Measurements from ENCODE around the gene ASPHD1. TPM values are rescaled to one million over a fixed set of nuclear protein-coding genes. Genes with fewer than 3 reads are reported as not detected.

The ASPHD1 gene
- polyA plus RNA-seq, 1 of the 3 experiments (the other 2 are of a cell fraction) = 35.1 TPM

GRCh38 chr16:29950806-29951461 is 50.6 kb downstream of the ASPHD1 start:
- WGBS (ENCODE audit: low lambda C conversion rate) = 55% methylated on average over 4 of the region's 4 CpGs
- no peak overlapping the region for H3K4me3 ChIP-seq (ENCODE audit: low read depth in 2 of 2, low read length in 1 of 2)
- POLR2A ChIA-PET = no interaction called here
- H3K79me2 ChIP-seq (ENCODE audit: insufficient read depth) = no peaks in the 10 kb centered on the region
- no peaks in the 10 kb centered on the region for H3K9me3 ChIP-seq
- H3K27me3 ChIP-seq (ENCODE audit: insufficient read depth) = no peaks in the 10 kb centered on the region
- TF ChIP-seq CTCF (IDR thresholded peaks at IDR 0.05) (no peak), TEAD4 (IDR thresholded peaks at IDR 0.05; ENCODE audit: borderline replicate concordance, insufficient read depth) (no peak), JUND (IDR thresholded peaks at IDR 0.05) (no peak), REST (IDR thresholded peaks at IDR 0.05; ENCODE audit: low read depth, low read length) (no peak), SMC3 (IDR thresholded peaks at IDR 0.05; ENCODE audit: low read depth, low read length) (no peak), FOXM1 (IDR thresholded peaks at IDR 0.05; ENCODE audit: low read depth) (no peak), EZH2phosphoT487 (IDR thresholded peaks at IDR 0.05; ENCODE audit: borderline replicate concordance, low read depth) (no peak), FOXJ3 (CRISPR knock-in tag; IDR thresholded peaks at IDR 0.05) (no peak), FOSL2 (IDR thresholded peaks at IDR 0.05; ENCODE audit: borderline replicate concordance, low read depth) (no peak), POLR2AphosphoS5 (IDR thresholded peaks at IDR 0.05; ENCODE audit: low read depth, low read length) (no peak), RCOR1 (IDR thresholded peaks at IDR 0.05; ENCODE audit: low read length) (no peak)
- H4K20me1 ChIP-seq (ENCODE audit: insufficient read depth) = no peaks in the 10 kb centered on the region
- no peak for DNase-seq
- no peak overlapping the region for H3K9ac ChIP-seq
- H3K9me2 ChIP-seq = no peaks in the 10 kb centered on the region
- CTCF ChIA-PET = interaction anchor here (0.8 to 1.9 kb wide), 4 partner anchors 12 to 102 kb away, joined by 3 to 5 read pairs (median 3); partner anchors contain the start of gene KCTD13
- peaks cover 7% of the 10 kb centered on the region for H3F3A ChIP-seq (replicated peaks; ENCODE audit: insufficient read depth)
- H3K27ac ChIP-seq (ENCODE audit: low read depth in 2 of 2, low read length in 1 of 2) = no peak overlapping the region
- no peak overlapping the region for H3K4me2 ChIP-seq
- H2AFZ ChIP-seq (ENCODE audit: low read depth) = no peak overlapping the region
- H3K4me1 ChIP-seq (ENCODE audit: control insufficient read depth in 1 of 2, insufficient read depth in 2 of 2, low read depth in 1 of 2, low read length in 1 of 2) = no peaks in the 10 kb centered on the region
- no peaks in the 10 kb centered on the region for H3K36me3 ChIP-seq (replicated peaks in 1 of 2; ENCODE audit: control insufficient read depth in 1 of 2, insufficient read depth in 2 of 2, low read length in 1 of 2)

Data from SK-N-SH (cell line).